Measurements from ENCODE around the gene KRTAP4-5. TPM values are rescaled to one million over a fixed set of nuclear protein-coding genes. Genes with fewer than 3 reads are reported as not detected.
"Not testable (repeated sequence)": the region's sequence is repeated elsewhere in the genome, so short reads cannot be mapped to it uniquely, and the experiment has no call there.

Gene KRTAP4-5
- polyA plus RNA-seq, 1 donor: not detected

DNA sequence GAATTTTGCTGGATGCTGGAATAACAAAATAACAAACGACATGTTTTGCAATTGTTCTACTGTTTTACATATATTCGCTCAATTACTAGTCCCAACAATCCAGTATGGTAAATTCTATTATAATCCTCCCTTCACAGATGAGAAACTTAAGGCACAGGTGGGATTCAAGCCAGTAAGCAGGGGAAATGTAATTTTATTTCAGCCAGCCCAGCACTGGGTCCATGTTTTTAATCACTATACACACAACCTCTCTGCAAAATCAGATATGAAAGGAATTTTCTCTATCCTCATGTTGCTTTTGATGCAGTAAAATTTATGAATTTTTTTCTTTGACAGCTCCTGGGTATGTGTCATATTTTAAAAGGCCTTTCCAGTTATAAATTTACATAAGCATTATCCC is 4.4 kb downstream of the KRTAP4-5 start:
- no peak for DNase-seq

- DNase-seq: no peak
These were observed 4.8 kb downstream of the KRTAP4-5 start for GRCh38 chr17:41144846-41145245.

DNA sequence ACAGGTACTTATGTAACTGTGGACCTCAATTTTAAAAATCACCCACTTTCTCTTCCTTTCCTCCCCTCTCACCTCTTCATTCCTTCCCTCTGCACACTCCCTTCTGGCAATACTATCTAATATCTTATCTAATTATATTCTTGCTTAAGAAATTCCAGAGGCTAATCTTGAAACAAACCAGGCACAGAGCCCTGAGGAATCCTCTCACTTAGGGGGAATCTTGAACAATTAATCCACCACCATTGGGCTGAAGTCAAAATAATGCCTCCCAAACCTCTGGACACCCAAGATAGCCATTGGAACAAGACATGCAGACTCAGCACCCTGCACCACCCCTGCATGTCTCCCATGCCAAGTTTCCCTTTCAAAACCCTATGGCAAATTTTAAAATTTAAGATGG is 8.3 kb downstream of the KRTAP4-5 start:
- DNase-seq: no peak

GRCh38 chr17:41140360-41141131 is 9.1 kb downstream of the KRTAP4-5 start, which contains the start of gene KRTAP4-6:
KRTAP4-6 (minus strand) TSS chr17:41140544; CDS start chr17:41140487, 57 bp downstream.
- no peak for DNase-seq

- DNase-seq: not testable (repeated sequence)
These were observed 9.8 kb downstream of the KRTAP4-5 start for GRCh38 chr17:41139865-41140264.

DNA sequence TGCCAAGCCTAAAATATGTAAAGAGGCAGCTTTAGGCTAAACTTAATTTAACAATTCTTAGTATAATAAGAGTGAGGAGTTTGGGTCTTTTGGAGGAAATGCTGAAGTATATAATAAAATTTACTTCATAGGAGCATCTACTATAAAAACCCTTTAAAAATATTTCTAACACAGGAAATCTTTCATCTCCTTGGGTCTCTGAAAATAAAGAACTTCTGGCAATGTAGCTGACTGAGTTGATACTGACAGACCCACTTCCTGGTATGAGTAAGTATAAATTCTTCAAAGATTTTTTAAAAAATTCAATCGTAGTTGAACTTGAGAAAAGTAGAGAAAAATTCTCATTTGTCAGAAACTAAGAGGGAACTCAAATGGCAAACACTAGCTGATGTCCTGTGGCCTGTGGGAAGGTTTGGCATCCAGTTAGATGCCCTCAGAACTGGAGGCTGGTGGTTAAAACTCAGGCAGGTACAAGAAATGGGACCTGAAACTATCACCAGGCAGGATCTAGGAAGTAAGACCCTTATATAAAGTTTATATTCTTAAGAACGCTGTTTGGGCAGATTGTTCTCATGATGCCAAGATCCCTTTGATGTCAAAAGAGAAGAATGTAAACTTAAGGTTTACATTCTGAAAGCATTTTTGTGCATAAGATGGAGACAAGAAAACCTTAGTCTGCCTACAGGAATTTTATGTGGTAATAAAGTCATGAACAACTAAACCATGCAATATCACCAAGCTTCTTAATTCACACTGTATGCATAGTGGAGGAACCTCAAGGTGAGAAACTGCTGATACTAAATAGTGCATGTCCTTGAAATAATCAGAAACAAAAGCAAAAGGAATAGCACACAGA is 15.5 kb downstream of the KRTAP4-5 start:
- no peak for DNase-seq

DNA sequence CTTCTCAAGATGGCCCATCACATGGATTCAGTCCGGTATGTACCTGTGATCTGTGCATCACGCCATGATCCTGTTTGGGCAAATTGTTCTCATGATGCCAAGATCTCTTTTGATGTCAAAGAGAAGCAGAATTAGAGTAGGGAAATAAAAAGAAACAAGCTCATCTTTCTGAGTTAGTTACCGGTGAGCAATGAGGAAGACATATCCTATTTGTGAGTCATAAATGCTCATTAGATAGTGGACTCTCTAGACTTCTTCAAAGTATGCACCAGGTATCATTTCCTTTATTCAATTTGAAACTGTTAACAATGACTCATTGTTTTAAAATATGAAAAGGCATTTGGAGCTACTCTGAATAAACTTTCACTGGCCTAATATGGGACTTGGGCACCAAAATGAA is 17.6 kb downstream of the KRTAP4-5 start:
- DNase-seq: no peak

GRCh38 chr17:41127371-41127770 is 22.3 kb downstream of the KRTAP4-5 start:
- no peak for DNase-seq

- no peak for DNase-seq
These were observed 23.2 kb downstream of the KRTAP4-5 start for GRCh38 chr17:41126412-41126811.

DNA sequence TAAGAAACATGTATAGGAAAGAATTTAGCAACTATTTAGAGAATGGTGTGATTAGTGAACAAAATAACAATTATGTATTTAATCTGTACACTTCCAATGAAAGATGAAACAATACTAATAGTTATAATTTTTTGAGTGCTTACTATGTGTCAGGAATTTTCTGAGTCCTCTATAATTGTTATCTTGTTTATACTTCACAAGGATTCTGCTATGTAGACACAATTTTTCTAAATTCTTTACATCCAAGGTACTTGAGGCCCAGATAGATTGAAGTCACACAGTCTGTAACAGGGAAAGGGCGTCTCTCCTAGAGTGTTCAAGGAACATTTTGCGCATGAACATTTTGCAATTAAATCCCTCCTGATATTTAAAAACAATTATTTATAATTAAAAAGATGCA is 24.6 kb downstream of the KRTAP4-5 start:
- no peak for DNase-seq

- not testable (repeated sequence) for DNase-seq
These were observed 25.6 kb downstream of the KRTAP4-5 start, which contains the start of gene KRTAP4-12 for GRCh38 chr17:41123991-41124371. KRTAP4-12 (minus strand) TSS chr17:41124182; CDS start chr17:41124122, 60 bp downstream.

GRCh38 chr17:41123292-41123990 is 26.2 kb downstream of the KRTAP4-5 start:
- DNase-seq: not testable (repeated sequence)

GRCh38 chr17:41121742-41122141 is 27.9 kb downstream of the KRTAP4-5 start:
- DNase-seq: no peak

DNA sequence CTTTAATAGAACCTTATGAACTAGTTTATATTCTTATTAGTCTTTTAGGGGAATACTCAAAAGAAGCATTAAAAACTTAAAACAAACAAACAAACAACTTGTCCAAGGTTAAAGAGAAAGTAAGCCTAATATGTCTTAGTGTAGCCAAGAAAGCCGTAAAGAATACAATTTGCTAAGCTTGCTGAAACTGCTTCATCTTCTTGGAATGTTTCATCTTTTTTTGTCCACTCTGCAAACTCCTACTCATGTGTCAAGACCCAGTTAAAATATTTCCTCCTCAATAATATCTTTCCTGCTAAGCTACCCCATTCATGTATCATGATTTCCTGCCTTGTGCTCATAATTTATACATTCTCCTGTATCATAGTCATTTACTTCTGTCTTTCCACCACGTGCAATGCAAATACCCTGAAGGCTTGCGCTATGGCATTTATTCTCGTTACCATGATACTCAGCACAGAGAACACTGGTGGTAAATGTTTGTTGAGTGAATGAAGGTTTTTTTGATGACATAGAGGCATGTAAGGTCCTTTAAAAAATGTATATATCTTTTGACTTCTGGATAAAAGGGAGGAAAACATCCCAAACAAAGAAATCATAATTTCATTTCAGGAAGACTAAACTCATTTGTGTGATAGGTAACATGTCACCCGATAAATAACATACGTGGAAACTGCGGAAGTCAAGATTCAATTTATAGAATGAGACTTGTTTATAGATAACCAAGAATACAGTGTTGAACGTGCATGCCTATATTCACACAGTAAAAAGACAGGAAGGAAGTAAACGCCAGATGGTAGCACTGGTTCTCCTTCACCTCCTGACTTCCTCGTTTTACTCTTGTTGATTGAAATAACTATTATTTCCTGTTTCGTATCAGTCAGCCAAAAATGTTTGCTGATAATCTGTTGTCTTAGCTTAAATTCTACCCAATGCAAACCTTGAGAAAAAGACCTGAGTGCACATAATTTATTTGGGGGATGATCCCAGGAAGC is 29.6 kb downstream of the KRTAP4-5 start:
- DNase-seq: not testable (repeated sequence)

GRCh38 chr17:41118721-41119120 is 30.9 kb downstream of the KRTAP4-5 start:
- DNase-seq: no peak

GRCh38 chr17:41117846-41118386 is 31.7 kb downstream of the KRTAP4-5 start, which contains the start of gene KRTAP4-11:
KRTAP4-11 (minus strand) TSS chr17:41118373; CDS start chr17:41118315, 58 bp downstream.
- DNase-seq: not testable (repeated sequence)

DNA sequence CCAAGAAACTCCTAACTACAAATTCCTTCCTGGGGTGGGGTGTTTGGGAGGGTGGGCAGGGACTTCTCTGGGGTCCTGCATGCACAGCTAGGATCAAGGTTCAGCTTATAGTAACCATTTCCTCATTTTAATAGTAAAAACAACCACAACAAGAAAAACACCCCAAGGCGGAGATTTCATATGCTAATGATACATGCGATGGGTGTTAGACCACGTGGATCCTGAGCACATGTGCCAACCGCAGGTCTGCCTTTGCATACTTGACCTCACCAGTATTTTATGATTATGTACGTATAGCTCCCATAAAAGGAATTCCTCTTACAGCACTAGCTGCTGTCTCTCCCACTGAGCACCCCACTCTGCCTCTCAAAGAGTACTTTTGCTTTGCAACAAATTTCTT is 33.3 kb downstream of the KRTAP4-5 start:
- DNase-seq: peak; percentile 1

- DNase-seq: no peak
These were observed 38.3 kb downstream of the KRTAP4-5 start for GRCh38 chr17:41111151-41111885.

DNA sequence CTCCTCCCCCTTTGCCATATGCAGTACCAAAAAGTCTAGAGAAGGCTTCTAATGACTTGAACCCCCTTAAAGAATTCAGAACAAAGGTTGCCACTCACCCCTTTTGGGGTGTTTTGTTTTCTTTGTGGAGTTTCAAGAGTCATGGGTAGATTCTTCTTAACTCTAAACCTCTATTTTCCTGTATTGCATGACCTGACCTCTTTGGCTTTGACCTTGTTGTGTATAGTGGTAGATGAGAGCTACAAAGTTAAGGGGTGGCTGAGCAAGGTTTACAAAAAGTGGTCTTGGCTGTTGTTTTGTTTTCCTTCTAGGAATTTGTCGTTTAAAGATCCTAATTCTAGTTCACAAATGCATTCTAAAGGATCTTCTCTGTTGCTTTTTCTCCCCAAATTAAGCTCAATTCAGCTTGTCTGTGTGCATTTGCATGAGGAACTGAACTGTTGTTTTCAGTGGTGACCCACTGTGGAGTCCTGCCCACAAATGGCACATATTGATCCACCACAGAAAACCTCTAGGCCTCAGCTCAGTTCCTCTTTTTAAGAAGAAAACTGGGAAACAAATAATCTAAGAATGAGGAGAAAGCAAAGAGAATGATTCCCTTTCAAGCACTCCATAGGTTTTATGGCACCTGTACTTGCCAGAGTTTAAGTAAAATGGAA is 40.8 kb downstream of the KRTAP4-5 start:
- DNase-seq: not testable (repeated sequence)
